ENCODE results near the gene FHL1.

Gene FHL1

GRCh38 chrX:136250191-136251040, 103.1 kb downstream of the FHL1 start:
- TF ChIP-seq CTCF (IDR thresholded peaks at IDR 0.05): no peak
- H2AFZ ChIP-seq: peak overlapping the region; percentile 90
- peak overlapping the region; percentile 59 for H3K27ac ChIP-seq
- no peaks in the 10 kb centered on the region for H3K79me2 ChIP-seq
- no peaks in the 10 kb centered on the region for H3K4me1 ChIP-seq
- H3K4me2 ChIP-seq (ENCODE audit: low read length): peak overlapping the region; percentile 59
- peak overlapping the region; percentile 61 for H3K4me3 ChIP-seq (ENCODE audit: low read depth, low read length)
- H3K36me3 ChIP-seq (ENCODE audit: control insufficient read depth, insufficient read depth, low read length): no peaks in the 10 kb centered on the region
- no peaks in the 10 kb centered on the region for H3K9me3 ChIP-seq (ENCODE audit: control insufficient read depth, low read length)
- H3K9ac ChIP-seq: no peak overlapping the region
- no peaks in the 10 kb centered on the region for H3K27me3 ChIP-seq (ENCODE audit: control insufficient read depth, insufficient read depth, low read length)

- Histone ChIP-seq H3K4me1 (no peaks in the 10 kb centered on the region), H3K27ac (peak within 1 kb of the TSS; percentile 59), H3K9ac (no peak within 1 kb of the TSS), H3K4me2 (ENCODE audit: low read length) (peak within 1 kb of the TSS; percentile 59), H3K36me3 (ENCODE audit: control insufficient read depth, insufficient read depth, low read length) (no peaks in the 10 kb centered on the region), H3K9me3 (ENCODE audit: control insufficient read depth, low read length) (no peaks in the 10 kb centered on the region), H3K4me3 (ENCODE audit: low read depth, low read length) (peak within 1 kb of the TSS; percentile 61), H3K27me3 (ENCODE audit: control insufficient read depth, insufficient read depth, low read length) (no peaks in the 10 kb centered on the region), H3K79me2 (no peaks in the 10 kb centered on the region), H2AFZ (peak within 1 kb of the TSS; percentile 90)
- no peak for TF ChIP-seq CTCF (IDR thresholded peaks at IDR 0.05)
These were observed 104.0 kb downstream of the FHL1 start, which contains the start of gene MAP7D3 for GRCh38 chrX:136251041-136251991. TSS of gene MAP7D3 (minus strand) at chrX:136251400. CDS start at chrX:136251358, 42 bp downstream.

GRCh38 chrX:136255541-136255940, 108.2 kb downstream of the FHL1 start:
- Histone ChIP-seq H3K79me2 (no peaks in the 10 kb centered on the region), H2AFZ (no peak overlapping the region), H3K9ac (no peak overlapping the region), H3K4me1 (no peaks in the 10 kb centered on the region), H3K9me3 (ENCODE audit: control insufficient read depth, low read length) (no peaks in the 10 kb centered on the region), H3K4me3 (ENCODE audit: low read depth, low read length) (no peak overlapping the region), H3K36me3 (ENCODE audit: control insufficient read depth, insufficient read depth, low read length) (no peaks in the 10 kb centered on the region), H3K27me3 (ENCODE audit: control insufficient read depth, insufficient read depth, low read length) (no peaks in the 10 kb centered on the region), H3K4me2 (ENCODE audit: low read length) (no peak overlapping the region), H3K27ac (no peak overlapping the region)
- no peak for TF ChIP-seq CTCF (IDR thresholded peaks at IDR 0.05)

GRCh38 chrX:136256026-136256425, 108.7 kb downstream of the FHL1 start:
- no peak for TF ChIP-seq CTCF (IDR thresholded peaks at IDR 0.05)
- H3K9ac ChIP-seq: no peak overlapping the region

More at GRCh38 chrX:136256026-136256425, 108.7 kb downstream of the FHL1 start:
- Histone ChIP-seq H3K27ac (no peak overlapping the region), H3K4me2 (ENCODE audit: low read length) (no peak overlapping the region), H3K79me2 (no peaks in the 10 kb centered on the region), H3K4me1 (no peaks in the 10 kb centered on the region), H2AFZ (no peak overlapping the region), H3K27me3 (ENCODE audit: control insufficient read depth, insufficient read depth, low read length) (no peaks in the 10 kb centered on the region), H3K36me3 (ENCODE audit: control insufficient read depth, insufficient read depth, low read length) (no peaks in the 10 kb centered on the region), H3K9me3 (ENCODE audit: control insufficient read depth, low read length) (no peaks in the 10 kb centered on the region), H3K4me3 (ENCODE audit: low read depth, low read length) (no peak overlapping the region)

Data from parathyroid adenoma (tissue), 2 donors.